Small intestine (tissue), 16 donors: Measurements from ENCODE around the gene SULT1C3. TPM values are rescaled to one million over a fixed set of nuclear protein-coding genes. Genes with fewer than 3 reads are reported as not detected.

Source experiments
- DNase-seq, 2 donors: peaks; one replicate each; pipeline versions ENCODE4 v3.0.0 to v3.0.0-alpha.2; 2013
- FAIRE-seq: peaks from 2 replicates; lab custom pipeline; 2012; peaks lifted over from hg19 to GRCh38; lab: Jason Lieb, UNC
- H3K27ac ChIP-seq, 3 donors: one replicate each; pipeline ENCODE4 v1.5.1; 2013; ENCODE audit warnings: low read length in 2 of 3, mild to moderate bottlenecking in 2 of 3, control low read depth in 1 of 3, inconsistent platforms in 1 of 3, low read depth in 1 of 3, moderate library complexity in 1 of 3
- H3K27me3 ChIP-seq, 3 donors: one replicate each; pipeline ENCODE4 v1.6.1; 2013; ENCODE audit warnings: low read length in 3 of 3, inconsistent platforms in 1 of 3; ENCODE audit not compliant: control insufficient read depth in 3 of 3, insufficient read depth in 3 of 3
- H3K36me3 ChIP-seq, 3 donors: one replicate each; pipeline ENCODE4 v1.6.1; 2013; ENCODE audit warnings: low read length in 3 of 3, inconsistent platforms in 1 of 3, low read depth in 1 of 3, mild to moderate bottlenecking in 1 of 3, moderate library complexity in 1 of 3; ENCODE audit not compliant: control insufficient read depth in 3 of 3, insufficient read depth in 2 of 3
- H3K4me1 ChIP-seq, 3 donors: one replicate each; pipeline ENCODE4 v1.6.1; 2013; ENCODE audit warnings: low read length in 2 of 3, inconsistent platforms in 1 of 3, low read depth in 1 of 3, mild to moderate bottlenecking in 1 of 3, moderate library complexity in 1 of 3; ENCODE audit not compliant: control insufficient read depth in 3 of 3, insufficient read depth in 2 of 3
- H3K4me3 ChIP-seq, 3 donors: one replicate each; pipeline ENCODE4 v1.5.1; 2013; ENCODE audit warnings: low read length in 3 of 3, control low read depth in 1 of 3, inconsistent platforms in 1 of 3, low read depth in 1 of 3, mild to moderate bottlenecking in 1 of 3, moderate library complexity in 1 of 3
- H3K9me3 ChIP-seq, 2 donors: one replicate each; pipeline ENCODE4 v1.6.1; 2013; ENCODE audit warnings: low read depth in 1 of 2, low read length in 1 of 2; ENCODE audit not compliant: control insufficient read depth in 2 of 2, insufficient read depth in 1 of 2
- WGBS, 3 donors: extraction: QIAGEN DNeasy Blood & Tissue Kit; methylation state at CpG; one replicate each; pipeline ENCODE4 v1.1.7; 2013; 5-methylcytosine and 5-hydroxymethylcytosine counted together
- long read RNA-seq, 10 donors: transcript quantifications; one replicate each; lab custom pipeline, GENCODE V29; 2026
- polyA plus RNA-seq, 4 donors: library from polyadenylated mRNA; stranded (reverse) in 3 of 4; unstranded in 1 of 4; fragments of 200-250 nt in 3 of 4; fragments of 120-200 nt in 1 of 4; gene quantifications; one replicate each; pipeline versions ENCODE4 v1.2.1 to v1.2.3, GENCODE V29; 2013
- donor health status: healthy with polysubstance abuse.
- donor health status: control.
- donor health status: control.
- donor health status: Bipolar disorder and iron deficiency.
- donor health status: healthy.

Gene SULT1C3
- polyA plus RNA-seq, result 1 to 10 TPM in 2 of 4 donors, not detected in 2; 2.3 to 5.1 TPM
- long read RNA-seq, donor 1, result 0 reads
- long read RNA-seq, donor 2, result 0 reads
- long read RNA-seq, donor 3, result 0 reads
- long read RNA-seq, donor 4, result 0 reads
- long read RNA-seq, donor 5, result 0 reads
- long read RNA-seq, donor 6, result 0 reads
- long read RNA-seq, donor 7, result 0 reads
- long read RNA-seq, donor 8, result 0 reads
- long read RNA-seq, donor 9, result 0 reads
- long read RNA-seq, donor 10, result 0 reads

DNA sequence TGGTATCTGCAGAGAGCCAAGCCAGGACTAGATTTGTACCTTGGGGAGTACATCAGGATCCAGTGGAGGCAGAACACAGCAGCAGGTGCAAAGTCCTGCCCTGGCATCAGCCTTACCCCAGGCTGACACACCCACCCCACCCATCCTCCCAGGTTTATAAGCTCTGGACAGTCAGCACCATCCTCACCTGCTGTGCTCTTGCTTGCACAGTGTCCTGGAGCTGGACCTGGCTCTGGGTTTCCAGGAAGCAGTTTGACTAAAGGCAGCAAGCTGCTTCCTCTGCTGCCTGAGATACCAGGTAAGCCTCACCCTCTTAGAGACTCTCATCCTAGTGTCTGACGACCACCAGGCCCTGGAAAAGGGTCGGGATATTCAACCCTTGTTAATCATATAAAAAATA, at the start of gene SULT1C3:
Gene SULT1C3 (plus strand): TSS at position 183 of the 400 bp plus-strand sequence. CDS start 7,227 bp downstream, outside the sequence.
- Histone ChIP-seq H3K27me3 (no peaks in the 10 kb centered on the region), H3K36me3 (peaks cover 0 to 2% (median 0%) of the 10 kb centered on the region in 3 donors), H3K9me3 (peaks cover 0 to 13% of the 10 kb centered on the region in 2 donors), H3K4me1 (peaks cover 0 to 11% (median 0%) of the 10 kb centered on the region in 3 donors), H3K27ac (peak within 1 kb of the TSS in 2 of 3 donors; percentile 46 to 64), H3K4me3 (no peak within 1 kb of the TSS)
- 34 to 79% (median 70%) methylated on average over 2 of the region's 2 CpGs for WGBS, 3 donors
- DNase-seq, result peak; percentile 67 to 81
- FAIRE-seq, result no peak

DNA sequence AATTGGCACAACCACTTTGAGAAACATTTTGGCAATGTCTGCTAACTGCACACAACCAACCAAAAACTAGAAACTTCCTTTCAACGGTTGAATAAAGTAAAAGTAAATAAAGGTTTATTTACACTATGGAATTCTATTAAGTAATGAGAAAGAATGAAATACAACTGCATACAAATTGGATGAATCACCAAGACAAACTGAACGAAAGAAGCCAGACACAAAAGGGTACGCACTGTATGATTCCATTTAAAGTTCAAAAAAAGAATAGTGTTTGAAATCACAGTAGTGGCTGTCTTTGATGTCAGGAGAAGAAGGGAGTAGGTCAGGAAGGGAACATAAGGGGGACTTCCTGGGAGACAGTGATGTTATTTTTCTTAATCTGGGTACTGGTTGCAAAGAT, 46.5 kb upstream of the SULT1C3 start:
- DNase-seq, result no peak
- Histone ChIP-seq H3K27ac (no peak overlapping the region), H3K36me3 (no peaks in the 10 kb centered on the region), H3K4me3 (no peak overlapping the region), H3K27me3 (no peaks in the 10 kb centered on the region), H3K4me1 (no peaks in the 10 kb centered on the region), H3K9me3 (no peaks in the 10 kb centered on the region)
- FAIRE-seq, result no peak
- WGBS, 3 donors, result 51 to 61% (median 52%) methylated on average over 3 of the region's 3 CpGs

DNA sequence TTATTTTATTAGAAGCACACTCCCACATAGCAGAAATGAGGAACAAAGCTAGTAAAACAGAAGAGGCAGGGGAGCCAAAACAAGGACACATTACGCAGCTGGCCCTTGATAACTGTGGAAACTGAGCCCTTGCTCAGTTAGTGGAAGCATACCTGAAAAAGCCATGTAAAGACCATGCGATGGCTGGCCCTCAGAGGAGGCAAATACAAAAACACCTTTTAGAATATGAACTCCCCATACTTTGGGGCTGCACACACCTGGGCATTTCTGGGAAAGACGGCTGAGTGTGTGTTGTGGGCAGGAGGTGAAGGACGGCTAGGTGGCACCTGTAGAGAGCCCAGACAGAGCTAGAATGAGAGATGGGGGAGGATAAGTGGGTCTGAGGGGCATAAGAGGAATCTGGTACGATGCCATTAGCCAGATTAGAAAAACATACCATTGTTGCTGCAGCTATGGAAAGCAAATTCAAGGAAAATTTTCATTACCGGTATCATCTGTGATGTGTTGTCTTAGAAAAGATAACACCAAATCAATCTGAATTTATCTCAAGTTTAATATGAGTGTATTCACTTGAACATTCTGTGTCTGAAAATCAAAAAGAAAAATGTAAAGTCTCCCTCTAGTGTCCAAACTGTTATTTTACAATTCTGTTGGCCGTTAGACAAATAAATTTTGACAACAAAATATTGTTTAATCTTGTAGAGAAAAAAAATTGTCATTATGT, 45.2 kb upstream of the SULT1C3 start:
- WGBS, 3 donors, result 59 to 65% (median 62%) methylated on average over 7 of the region's 7 CpGs
- no peak overlapping the region for H3K4me3 ChIP-seq
- no peaks in the 10 kb centered on the region for H3K27me3 ChIP-seq
- no peaks in the 10 kb centered on the region for H3K4me1 ChIP-seq
- peaks cover 0 to 4% of the 10 kb centered on the region in 2 donors for H3K9me3 ChIP-seq
- DNase-seq (no peak), FAIRE-seq (peak; percentile 88)
- H3K36me3 ChIP-seq, result no peaks in the 10 kb centered on the region
- no peak overlapping the region for H3K27ac ChIP-seq

DNA sequence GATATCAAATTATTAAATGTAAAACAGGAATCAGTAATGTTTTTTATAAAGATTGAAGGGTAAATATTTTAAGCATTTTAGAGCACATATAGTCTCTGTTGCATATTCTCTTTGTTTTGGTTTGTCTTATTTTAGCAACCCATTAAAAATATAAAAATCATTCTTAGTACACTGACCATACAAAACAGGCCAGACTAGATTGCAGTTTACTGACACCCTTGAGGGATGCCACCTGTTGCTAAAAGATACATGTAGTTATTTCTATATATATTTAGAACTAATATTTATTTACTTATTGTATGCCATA, 44.7 kb upstream of the SULT1C3 start:
- H3K4me3 ChIP-seq, result no peak overlapping the region
- H3K4me1 ChIP-seq, result no peaks in the 10 kb centered on the region
- DNase-seq (no peak), FAIRE-seq (peak; percentile 33)
- H3K27ac ChIP-seq, result no peak overlapping the region
- no peaks in the 10 kb centered on the region for H3K27me3 ChIP-seq
- peaks cover 0 to 6% of the 10 kb centered on the region in 2 donors for H3K9me3 ChIP-seq
- H3K36me3 ChIP-seq, result no peaks in the 10 kb centered on the region

DNA sequence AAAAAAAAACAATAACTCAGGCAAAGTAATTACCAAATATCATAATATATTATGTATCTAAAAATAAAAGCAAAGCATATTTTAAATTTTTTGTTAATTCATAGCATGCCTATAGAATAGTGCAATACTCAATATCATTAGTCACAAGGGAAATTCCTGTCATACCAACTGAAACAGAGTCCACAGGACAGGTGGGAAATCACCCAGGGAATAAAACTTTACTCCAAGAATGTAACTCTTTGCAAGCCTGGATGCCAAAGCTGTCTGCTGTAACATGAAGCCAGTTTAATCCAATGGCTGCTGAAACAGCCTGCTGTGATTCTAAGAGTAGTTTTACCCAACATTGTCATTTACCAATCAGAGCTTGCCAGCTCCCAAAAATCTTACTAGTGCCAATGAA, 40.0 kb upstream of the SULT1C3 start:
- Histone ChIP-seq H3K27ac (no peak overlapping the region), H3K9me3 (peaks cover 0 to 18% of the 10 kb centered on the region in 2 donors), H3K4me3 (no peak overlapping the region), H3K4me1 (no peaks in the 10 kb centered on the region), H3K27me3 (no peaks in the 10 kb centered on the region), H3K36me3 (no peaks in the 10 kb centered on the region)
- FAIRE-seq, result no peak
- DNase-seq, result no peak

DNA sequence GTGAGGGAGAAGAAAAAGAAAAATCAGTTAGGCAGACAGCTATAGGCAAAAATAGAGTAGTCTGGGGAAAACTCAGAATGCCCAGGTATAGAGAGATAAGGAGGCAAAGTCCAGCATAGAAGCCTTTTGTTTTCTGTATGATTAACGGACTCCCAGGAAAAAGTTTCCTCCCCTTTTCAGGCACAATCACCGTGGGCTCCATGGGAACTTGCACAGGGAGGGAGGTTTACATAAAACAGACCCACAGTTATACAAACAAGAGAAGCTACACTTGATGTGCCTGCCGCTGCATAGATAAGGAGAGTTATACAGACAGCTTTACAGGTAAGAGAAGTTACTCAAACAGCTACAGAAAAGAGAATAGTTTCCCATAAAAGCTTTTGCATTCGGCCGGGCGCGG, 39.2 kb upstream of the SULT1C3 start:
- WGBS, 3 donors, result 63 to 73% (median 66%) methylated on average over 7 of the region's 7 CpGs

DNA sequence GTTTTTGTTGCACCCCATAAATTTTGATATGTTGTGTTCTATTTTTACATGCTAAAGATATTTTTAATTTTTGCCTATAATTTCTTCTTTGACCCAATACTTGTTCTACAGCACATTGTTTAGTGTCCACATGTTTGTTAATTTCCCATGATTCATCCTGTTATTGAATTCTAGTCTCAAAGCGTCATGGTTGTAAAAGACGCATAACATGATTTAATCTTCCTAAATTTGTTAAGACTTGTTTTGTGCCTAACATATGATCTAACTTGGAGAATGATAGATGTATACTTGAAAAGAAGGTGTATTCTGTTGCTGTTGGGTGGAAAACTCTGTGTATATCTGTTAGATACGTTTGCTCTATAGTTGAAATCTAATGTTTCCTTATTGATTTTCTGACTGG, 27.1 kb upstream of the SULT1C3 start:
- Histone ChIP-seq H3K9me3 (peaks cover 0 to 13% of the 10 kb centered on the region in 2 donors), H3K27ac (no peak overlapping the region), H3K36me3 (no peaks in the 10 kb centered on the region), H3K4me1 (peaks cover 0 to 6% (median 3%) of the 10 kb centered on the region in 3 donors), H3K27me3 (no peaks in the 10 kb centered on the region), H3K4me3 (no peak overlapping the region)
- WGBS, 3 donors, result 69 to 83% (median 70%) methylated on average over 3 of the region's 3 CpGs
- FAIRE-seq, result no peak
- DNase-seq, result no peak

More for the DNA sequence above, 39.2 kb upstream of the SULT1C3 start:
- Histone ChIP-seq H3K9me3 (peaks cover 0 to 18% of the 10 kb centered on the region in 2 donors), H3K36me3 (no peaks in the 10 kb centered on the region), H3K27ac (no peak overlapping the region), H3K4me1 (no peaks in the 10 kb centered on the region), H3K4me3 (no peak overlapping the region), H3K27me3 (no peaks in the 10 kb centered on the region)
- FAIRE-seq, result no peak
- DNase-seq, result no peak

DNA sequence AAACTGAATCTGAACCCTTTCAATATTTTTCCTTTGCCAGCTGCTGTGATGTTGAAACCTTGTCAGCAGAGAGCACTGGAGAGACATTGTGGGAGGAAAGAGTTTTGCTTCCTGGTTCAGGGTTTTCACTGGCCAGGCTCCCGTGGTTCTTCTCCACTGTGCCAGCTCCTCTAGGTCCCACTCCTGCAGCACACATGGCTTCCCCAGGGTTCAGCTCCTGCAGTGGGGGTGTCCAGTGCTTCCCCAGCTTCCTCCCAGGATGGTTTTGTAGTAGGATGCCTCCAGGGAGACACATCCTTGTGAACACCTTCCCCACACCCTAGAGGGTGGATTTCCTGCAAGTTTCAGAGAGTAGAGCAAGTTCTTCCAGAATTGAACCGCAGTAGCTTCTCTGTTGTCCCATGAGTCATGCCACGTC, 24.0 kb upstream of the SULT1C3 start:
- no peak overlapping the region for H3K4me3 ChIP-seq
- H3K27ac ChIP-seq, result no peak overlapping the region
- H3K9me3 ChIP-seq, result no peaks in the 10 kb centered on the region
- WGBS, 3 donors, result 11 to 30% (median 27%) methylated on average over 3 of the region's 3 CpGs
- DNase-seq (peak; percentile 69 to 78), FAIRE-seq (no peak)
- H3K27me3 ChIP-seq, result no peaks in the 10 kb centered on the region
- H3K4me1 ChIP-seq, result peaks cover 3 to 6% (median 6%) of the 10 kb centered on the region in 3 donors
- H3K36me3 ChIP-seq, result no peaks in the 10 kb centered on the region
